HG02840 (cell line): ENCODE results near the gene HTR2C.
"Not testable (repeated sequence)": the region's sequence is repeated elsewhere in the genome, so short reads cannot be mapped to it uniquely, and the experiment has no call there.

Experiments used
- ATAC-seq: cut with Tn5 transposase; IDR thresholded peaks from one replicate; pipeline ENCODE4 v1.9.1; 2021; ENCODE audit warnings: mild to moderate bottlenecking, moderate library complexity, moderate number of reproducible peaks; ENCODE audit not compliant: unreplicated experiment, low FRiP score

HTR2C gene

DNA sequence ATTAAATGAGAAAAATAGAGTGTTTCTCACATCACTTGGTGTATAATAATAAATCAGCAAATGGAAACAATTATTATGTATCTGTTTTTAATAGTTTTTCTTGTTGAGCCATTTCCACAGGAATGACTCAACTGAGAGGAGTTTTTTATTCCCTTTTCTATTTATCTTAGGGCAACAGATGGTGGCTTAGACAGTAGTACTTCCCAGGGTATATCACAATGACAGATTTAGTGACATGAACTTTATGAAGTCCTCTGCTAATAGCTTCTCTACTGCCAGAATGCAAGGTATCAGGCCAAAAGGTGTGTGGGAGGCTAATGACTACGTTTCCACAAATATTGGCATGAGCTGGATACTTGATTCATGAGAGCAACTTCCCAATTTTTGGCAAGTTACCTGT, 126.7 kb downstream of the HTR2C start:
- no peak for ATAC-seq

- no peak for ATAC-seq
Measured at GRCh38 chrX:114712466-114712865, 128.6 kb downstream of the HTR2C start.

DNA sequence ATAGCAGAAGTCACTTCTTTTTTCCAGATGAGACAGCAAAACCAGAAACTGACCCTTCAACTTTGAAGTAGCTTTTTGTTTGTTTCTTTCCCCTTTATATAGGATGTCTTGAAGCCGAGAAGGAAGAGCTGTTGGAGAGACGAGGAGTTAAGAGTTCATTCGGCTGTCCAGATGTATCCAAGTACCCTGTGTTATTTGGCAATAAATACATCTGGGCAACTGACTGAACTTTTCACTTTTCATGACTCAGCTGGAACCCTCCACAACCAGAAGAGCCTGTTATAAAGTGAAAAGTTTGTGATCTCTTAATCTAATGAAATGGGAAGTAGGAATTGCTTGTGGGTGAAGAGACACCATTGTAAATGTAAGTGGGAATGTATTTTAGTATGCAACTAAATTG, 131.2 kb downstream of the HTR2C start:
- ATAC-seq: no peak

GRCh38 chrX:114717921-114718320, 134.0 kb downstream of the HTR2C start:
- ATAC-seq: no peak

DNA sequence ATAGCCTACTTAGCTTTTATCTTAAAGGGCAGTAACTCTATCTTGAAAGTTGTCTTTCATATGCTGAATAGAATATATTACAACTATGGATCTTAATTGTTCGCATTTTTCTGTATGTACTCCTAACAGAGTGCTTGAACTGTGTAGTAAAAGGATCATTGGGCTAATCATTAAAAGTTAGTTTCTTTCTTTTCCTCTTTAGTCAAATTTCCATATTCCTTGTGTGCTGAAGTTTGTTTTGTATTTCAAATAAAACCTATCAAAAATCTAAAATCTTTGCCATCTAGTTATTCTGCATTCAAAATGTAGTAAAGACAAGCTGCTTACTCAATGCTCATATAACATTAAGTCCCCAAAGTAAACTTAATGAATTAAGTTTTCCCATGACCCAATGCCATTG, 182.7 kb downstream of the HTR2C start:
- ATAC-seq: no peak

DNA sequence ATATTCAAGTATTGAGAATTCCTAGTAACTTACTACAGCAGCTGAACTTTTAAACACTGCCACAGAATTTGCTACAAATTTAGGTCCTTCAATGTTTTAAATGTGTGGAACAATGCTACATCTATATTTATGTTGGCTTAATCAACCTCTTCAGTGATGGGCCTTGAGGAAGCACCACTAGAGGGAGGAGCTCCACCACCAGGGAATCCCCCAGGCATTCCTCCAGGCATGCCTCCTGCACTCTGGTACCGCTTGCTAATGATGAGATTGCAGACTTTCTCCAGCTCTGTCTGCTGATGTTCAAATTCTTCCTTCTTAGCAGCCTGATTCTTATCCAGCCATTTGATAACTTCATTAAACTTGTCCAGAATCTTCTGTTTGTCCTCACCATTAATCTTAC, 190.8 kb downstream of the HTR2C start:
- ATAC-seq: no peak

- ATAC-seq: no peak
Measured at GRCh38 chrX:114782925-114783324, 199.0 kb downstream of the HTR2C start.

DNA sequence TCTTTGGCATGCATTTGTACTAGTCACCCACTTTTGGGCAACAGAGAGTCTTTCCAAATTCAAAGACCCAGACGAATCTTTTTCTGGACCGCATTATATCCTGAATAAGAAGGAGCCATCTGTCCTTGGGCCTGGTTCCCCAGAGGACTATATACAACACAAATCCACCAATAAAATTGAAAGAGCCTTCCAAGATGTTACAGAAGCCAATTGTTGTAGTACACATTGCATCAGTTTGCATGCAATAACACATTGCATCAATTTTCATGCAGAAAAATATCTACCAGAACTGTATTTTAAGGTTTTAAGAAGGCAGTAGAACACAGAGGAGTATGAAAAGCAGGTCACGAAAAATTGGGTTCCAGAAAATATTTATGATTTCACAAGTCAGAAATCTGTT, 203.2 kb downstream of the HTR2C start:
- ATAC-seq: no peak

GRCh38 chrX:114797494-114797893, 213.6 kb downstream of the HTR2C start:
- ATAC-seq: no peak

DNA sequence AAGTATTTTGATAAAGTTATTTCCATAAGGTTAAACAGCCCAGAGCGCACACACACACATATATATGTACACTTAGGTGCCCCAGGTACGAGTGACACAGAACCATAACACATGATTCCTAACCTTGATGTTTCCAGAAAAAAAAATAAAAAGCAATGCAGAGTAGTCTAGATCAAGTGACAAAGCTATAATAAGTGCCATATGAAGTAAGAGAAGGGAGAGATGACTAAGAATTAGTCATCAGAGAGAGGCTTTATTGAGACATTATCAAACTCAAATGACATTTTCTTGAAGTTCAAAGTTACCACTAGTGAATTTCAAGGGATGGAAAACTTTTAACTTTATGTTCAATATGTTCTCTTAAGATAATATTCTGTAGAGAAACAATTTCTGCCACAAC, 215.0 kb downstream of the HTR2C start:
- ATAC-seq: no peak

- no peak for ATAC-seq
Measured at GRCh38 chrX:114800719-114801118, 216.8 kb downstream of the HTR2C start.

DNA sequence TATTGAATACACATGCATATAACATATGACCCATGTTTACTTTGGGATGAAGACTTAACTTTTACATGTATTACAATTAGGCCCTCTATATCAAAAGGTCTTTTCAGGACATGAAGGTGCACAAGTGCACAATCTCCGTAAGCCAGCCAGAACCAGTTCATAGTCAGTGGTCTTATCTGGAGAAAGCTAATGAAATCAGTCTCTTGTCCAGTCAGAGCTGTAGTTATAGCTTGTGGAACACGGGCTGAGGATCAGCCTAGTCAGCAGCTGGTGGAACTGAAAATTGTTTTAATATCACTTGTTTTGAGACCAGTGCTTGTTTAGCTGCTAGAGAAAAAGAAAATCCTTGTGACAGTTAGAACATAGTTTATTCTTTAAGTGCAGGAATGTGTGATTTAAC, 235.6 kb downstream of the HTR2C start:
- no peak for ATAC-seq

- no peak for ATAC-seq
Measured at GRCh38 chrX:114841051-114841450, 257.2 kb downstream of the HTR2C start.

GRCh38 chrX:114842181-114842580, 258.3 kb downstream of the HTR2C start:
- no peak for ATAC-seq

GRCh38 chrX:114889481-114889880, 305.6 kb downstream of the HTR2C start:
- ATAC-seq: no peak

GRCh38 chrX:114903618-114904017, 319.7 kb downstream of the HTR2C start:
- ATAC-seq: no peak

DNA sequence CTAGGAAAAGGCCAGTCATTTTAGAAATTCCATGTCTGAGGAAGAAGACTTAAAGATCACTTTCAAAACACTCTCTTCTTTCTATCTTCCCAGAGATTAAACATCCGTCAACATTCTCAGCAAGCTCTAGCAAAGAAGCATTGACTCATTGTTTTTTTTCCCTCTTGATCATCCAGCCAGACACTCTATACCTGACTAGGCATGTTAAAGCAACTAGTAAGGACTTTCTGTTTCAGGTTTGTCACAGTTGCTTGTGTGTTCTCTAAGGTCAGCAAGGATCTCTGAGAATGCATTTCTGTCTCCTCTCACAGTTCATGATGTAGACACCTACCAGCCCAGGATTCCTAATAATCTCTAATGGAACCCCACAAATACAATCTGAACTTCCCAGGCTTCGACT, 321.4 kb downstream of the HTR2C start:
- no peak for ATAC-seq

GRCh38 chrX:114906984-114907510, 323.2 kb downstream of the HTR2C start:
- no peak for ATAC-seq

- ATAC-seq: no peak
Measured at GRCh38 chrX:114924423-114924822, 340.5 kb downstream of the HTR2C start.

- no peak for ATAC-seq
Measured at GRCh38 chrX:114924856-114925255, 341.0 kb downstream of the HTR2C start.

GRCh38 chrX:114930227-114930626, 346.3 kb downstream of the HTR2C start:
- ATAC-seq: no peak

DNA sequence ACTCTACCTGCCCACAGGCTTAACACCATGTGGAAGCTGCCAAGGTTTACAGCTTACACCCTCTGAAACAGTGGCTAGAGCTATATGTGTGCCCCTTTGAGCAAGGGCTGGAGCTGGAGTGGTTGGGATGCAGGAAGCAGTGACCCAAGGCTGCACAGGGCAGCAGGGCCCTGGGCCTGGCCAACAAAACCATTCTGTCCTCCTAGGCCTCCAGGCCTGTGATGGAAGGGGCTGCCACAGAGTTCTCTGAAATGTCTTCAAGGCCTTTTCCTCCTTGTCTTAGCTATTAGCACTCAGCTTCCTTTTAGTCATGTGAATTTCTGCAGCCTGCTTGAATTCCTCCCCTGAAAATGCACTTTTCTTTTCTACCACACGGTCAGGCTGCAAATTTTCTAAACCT, 348.7 kb downstream of the HTR2C start:
- ATAC-seq: no peak

- not testable (repeated sequence) for ATAC-seq
Measured at GRCh38 chrX:114933291-114933690, 349.4 kb downstream of the HTR2C start.
